Left colon (tissue), 2 donors: ENCODE measurements around the gene IMMP1L. TPM values are rescaled to one million over a fixed set of nuclear protein-coding genes. Genes with fewer than 3 reads are reported as not detected.

ENCODE experiments used
- ATAC-seq: fragments of 200-7000 bp; cut with Tn5 transposase; one replicate; pipeline ENCODE4 v1.9.1; 2020; ENCODE audit warnings: mild to moderate bottlenecking, moderate library complexity
- DNase-seq, 2 donors: peaks; one replicate each; pipeline ENCODE4 v3.0.0-alpha.2; 2020
- intact Hi-C, 2 donors: fragments of 100-400 bp; cut with DNase I in 1 of 2; cut with micrococcal nuclease in 1 of 2; formaldehyde crosslinking; loops; one replicate each; pipeline versions ENCODE4 v1.11.2 to v1.14.0; 2022; cut with DNase I, micrococcal nuclease
- total RNA-seq, 2 donors: library from RNA; stranded (reverse); fragmentation: NEBNext Ultra II Directional; extraction: Animal tissue kit (Norgen Biotek cat#: 25700); gene quantifications; one replicate each; pipeline ENCODE4 v1.2.1, GENCODE V29; 2021
- donor health status: DM: no; HTN: no; CAD: no.
- donor health status: DM: yes; HTN: yes; CAD: no.

The IMMP1L gene
- total RNA-seq, 2 donors from 2014 or later, result 16.9 to 17.1 TPM

GRCh38 chr11:31479066-31479465 lies 30.4 kb downstream of the IMMP1L start:
- no peak for ATAC-seq
- intact Hi-C loops, result no loop called here

GRCh38 chr11:31478223-31478590 lies 31.2 kb downstream of the IMMP1L start:
- no peak for ATAC-seq
- intact Hi-C loops, result no loop called here

More at GRCh38 chr11:31479066-31479465, 30.4 kb downstream of the IMMP1L start:
- DNase-seq, result no peak

GRCh38 chr11:31477528-31478222 lies 31.7 kb downstream of the IMMP1L start:
- intact Hi-C loops, result no loop called here
- no peak for DNase-seq
- no peak for ATAC-seq

More at GRCh38 chr11:31478223-31478590, 31.2 kb downstream of the IMMP1L start:
- no peak for DNase-seq

- intact Hi-C loops, result no loop called here
- no peak for ATAC-seq
- DNase-seq, result no peak
These were observed 35.3 kb downstream of the IMMP1L start for GRCh38 chr11:31474083-31474482.

- DNase-seq (no peak), ATAC-seq (no peak)
- intact Hi-C loops, result no loop called here
These were observed 45.0 kb downstream of the IMMP1L start for GRCh38 chr11:31464436-31464835.

GRCh38 chr11:31455177-31455576 lies 54.2 kb downstream of the IMMP1L start:
- ATAC-seq, result no peak

GRCh38 chr11:31450841-31451240 lies 58.6 kb downstream of the IMMP1L start:
- intact Hi-C loops, result no loop called here
- ATAC-seq, result no peak
- no peak for DNase-seq

More at GRCh38 chr11:31455177-31455576, 54.2 kb downstream of the IMMP1L start:
- no peak for DNase-seq
- intact Hi-C loops, result no loop called here

GRCh38 chr11:31449040-31449439 lies 60.4 kb downstream of the IMMP1L start:
- DNase-seq (no peak), ATAC-seq (no peak)
- intact Hi-C loops, result no loop called here

GRCh38 chr11:31445621-31446020 lies 63.8 kb downstream of the IMMP1L start:
- intact Hi-C loops, result no loop called here
- DNase-seq (no peak), ATAC-seq (no peak)

GRCh38 chr11:31443802-31444201 lies 65.6 kb downstream of the IMMP1L start:
- ATAC-seq (no peak), DNase-seq (no peak)
- intact Hi-C loops, result no loop called here

GRCh38 chr11:31442086-31442485 lies 67.3 kb downstream of the IMMP1L start:
- ATAC-seq (no peak), DNase-seq (no peak)
- intact Hi-C loops, result no loop called here

- ATAC-seq (no peak), DNase-seq (no peak)
- intact Hi-C loops, result no loop called here
These were observed 68.1 kb downstream of the IMMP1L start for GRCh38 chr11:31441296-31441695.

- ATAC-seq, result no peak
- intact Hi-C loops, result no loop called here
These were observed 71.5 kb downstream of the IMMP1L start for GRCh38 chr11:31437742-31438435.

GRCh38 chr11:31433851-31434250 lies 75.6 kb downstream of the IMMP1L start:
- DNase-seq (no peak), ATAC-seq (no peak)
- intact Hi-C loops, result no loop called here

More at GRCh38 chr11:31437742-31438435, 71.5 kb downstream of the IMMP1L start:
- DNase-seq, result no peak

GRCh38 chr11:31424652-31425051 lies 84.8 kb downstream of the IMMP1L start:
- ATAC-seq, result no peak
- DNase-seq, result no peak
- intact Hi-C loops, result no loop called here

GRCh38 chr11:31422703-31423102 lies 86.7 kb downstream of the IMMP1L start:
- intact Hi-C loops, result no loop called here
- ATAC-seq, result no peak
- DNase-seq, result no peak

GRCh38 chr11:31421820-31422219 lies 87.6 kb downstream of the IMMP1L start:
- DNase-seq (no peak), ATAC-seq (no peak)
- intact Hi-C loops, result no loop called here

- intact Hi-C loops, result no loop called here
- ATAC-seq, result no peak
- DNase-seq, result no peak
These were observed 89.8 kb downstream of the IMMP1L start for GRCh38 chr11:31419669-31420068.

- intact Hi-C loops, result no loop called here
- no peak for DNase-seq
- no peak for ATAC-seq
These were observed 90.3 kb downstream of the IMMP1L start for GRCh38 chr11:31419138-31419537.

GRCh38 chr11:31417816-31418215 lies 91.6 kb downstream of the IMMP1L start:
- DNase-seq (no peak), ATAC-seq (no peak)
- intact Hi-C loops, result no loop called here

- no peak for DNase-seq
- no peak for ATAC-seq
- intact Hi-C loops, result no loop called here
These were observed 92.1 kb downstream of the IMMP1L start for GRCh38 chr11:31417357-31417756.
